K562 (cell line): ENCODE measurements around the gene MLXIPL. TPM values are rescaled to one million over a fixed set of nuclear protein-coding genes. Genes with fewer than 3 reads are reported as not detected.
A peak's percentile ranks its signal among the peaks of the same experiment; 100 is the strongest.

Experiments
- ATAC-seq: fragments of 200-7000 bp; cut with Tn5 transposase; 3 replicates; pipeline ENCODE4 v1.9.1; 2020; ENCODE audit warnings: moderate library complexity
- BruUV-seq: library from RNA; stranded (reverse); fragments of 400-500 nt; replicated peaks from 2 replicates; lab custom pipeline; 2021; lab: Mats Ljungman, UMichigan
- CTCF ChIA-PET: fragments of 300-600 bp; formaldehyde crosslinking; extraction: SDS; loops from one replicate; lab custom pipeline; 2021; ENCODE audit warnings: low intra/inter-chr PET ratio; lab: Yijun Ruan, JAX
- POLR2A ChIA-PET: fragments of 300-600, 350-650 bp; sonication (Branson Sonifier 250); formaldehyde crosslinking; extraction: SDS; loops from one replicate; lab custom pipeline; 2021; ENCODE audit warnings: antibody characterized with exemption, inconsistent platforms; lab: Yijun Ruan, JAX
- DNase-seq, 4 experiments: peaks; one replicate each; pipeline versions ENCODE4 v3.0.0 to v3.0.0-alpha.2; 2011 to 2018; ENCODE audit warnings: low spot score in 3 of 4, mixed read lengths in 3 of 4; ENCODE audit errors: extremely low read depth in 1 of 4
- FAIRE-seq: peaks from 2 replicates; lab custom pipeline; 2011; peaks lifted over from hg19 to GRCh38; lab: Jason Lieb, UNC
- H2AFZ ChIP-seq: 2 replicates; pipeline ENCODE4 v1.6.0; 2011; ENCODE audit warnings: low read depth, low read length, control low read depth, inconsistent platforms
- H3K27ac ChIP-seq: fragments of 200-600 bp; 3 replicates; pipeline ENCODE4 v1.8.0; 2011; ENCODE audit warnings: low read depth, mild to moderate bottlenecking, control low read depth, inconsistent platforms, low read length, moderate library complexity, mixed read lengths; ENCODE audit errors: extremely low read depth
- H3K27me3 ChIP-seq, 2 experiments: fragments of 300-600 bp in 1 of 2; 2 replicates in 1 of 2; 3 replicates in 1 of 2; pipeline versions ENCODE4 v1.6.0 to v1.8.0; 2011; ENCODE audit warnings: inconsistent platforms in 2 of 2, low read length in 2 of 2, mild to moderate bottlenecking in 1 of 2, mixed read lengths in 1 of 2, moderate library complexity in 1 of 2; ENCODE audit not compliant: control insufficient read depth in 2 of 2, insufficient read depth in 2 of 2
- H3K36me3 ChIP-seq: fragments of 300-600 bp; 3 replicates; pipeline ENCODE4 v1.8.0; 2011; ENCODE audit warnings: mild to moderate bottlenecking, low read length, inconsistent platforms; ENCODE audit not compliant: control insufficient read depth, insufficient read depth
- H3K4me1 ChIP-seq, 2 experiments: fragments of 200-600 bp in 1 of 2; replicated peaks in 1 of 2; 2 replicates in 1 of 2; 3 replicates in 1 of 2; pipeline versions ENCODE4 v1.5.1 to v1.8.0; 2011; ENCODE audit warnings: inconsistent platforms in 2 of 2, low read length in 2 of 2, mild to moderate bottlenecking in 1 of 2, mixed read lengths in 1 of 2, moderate library complexity in 1 of 2; ENCODE audit not compliant: control insufficient read depth in 2 of 2, insufficient read depth in 2 of 2
- H3K4me2 ChIP-seq: 2 replicates; pipeline ENCODE4 v1.6.1; 2011; ENCODE audit warnings: low read length, control low read depth, inconsistent platforms, mixed read lengths; ENCODE audit not compliant: insufficient read depth
- H3K4me3 ChIP-seq: fragments of 200-600 bp; sonication (generic), shearing (Covaris generic); 2 replicates; pipeline ENCODE4 v1.5.1; 2016; ENCODE audit warnings: control low read depth, inconsistent platforms
- H3K79me2 ChIP-seq: fragments of 200-600 bp; 3 replicates; pipeline ENCODE4 v1.8.0; 2011; ENCODE audit warnings: low read length, inconsistent platforms; ENCODE audit not compliant: control insufficient read depth, insufficient read depth
- H3K9ac ChIP-seq, 2 experiments: 2 replicates each; pipeline versions ENCODE4 v1.6.0 to v1.6.1; 2011; ENCODE audit warnings: low read depth in 2 of 2, low read length in 2 of 2, control low read depth in 1 of 2, inconsistent platforms in 1 of 2, mild to moderate bottlenecking in 1 of 2, mixed read lengths in 1 of 2; ENCODE audit not compliant: insufficient read depth in 1 of 2
- H3K9me1 ChIP-seq: one replicate; pipeline ENCODE4 v1.6.0; 2011; ENCODE audit warnings: inconsistent platforms, mild to moderate bottlenecking, low read length, moderate library complexity; ENCODE audit not compliant: control insufficient read depth, insufficient read depth
- H3K9me3 ChIP-seq: replicated peaks from 2 replicates; pipeline ENCODE4 v1.5.1; 2011; ENCODE audit warnings: low read depth, low read length, inconsistent platforms; ENCODE audit not compliant: control insufficient read depth, insufficient read depth
- H4K20me1 ChIP-seq: replicated peaks from 2 replicates; pipeline ENCODE4 v1.6.1; 2011; ENCODE audit warnings: low read length, inconsistent platforms, mixed read lengths; ENCODE audit not compliant: control insufficient read depth, insufficient read depth
- FIP1L1 ChIP-seq: fragments of 200-400 bp; formaldehyde crosslinking; IDR thresholded peaks from 2 replicates; pipeline ENCODE4 v1.6.1; 2018; ENCODE audit warnings: mild to moderate bottlenecking, low read depth, low read length; ENCODE audit not compliant: poor library complexity, severe bottlenecking
- ID3 ChIP-seq, 2 experiments: fragments of 250-450 bp in 1 of 2; fragments of 450-650 bp in 1 of 2; sonication (Bioruptor Pico) in 1 of 2; IDR thresholded peaks; 2 replicates each; pipeline versions ENCODE4 v1.6.1 to v1.8.0; 2016 to 2021; ENCODE audit warnings: mild to moderate bottlenecking in 2 of 2, moderate library complexity in 2 of 2, missing compliant biosample characterization in 1 of 2, missing genetic modification characterization in 1 of 2
- IFI16 ChIP-seq: fragments of 250-450 bp; sonication (Bioruptor Pico); IDR thresholded peaks from 2 replicates; pipeline ENCODE4 v2.1.2; 2022; ENCODE audit warnings: mild to moderate bottlenecking, inconsistent platforms
- MXD1 ChIP-seq: fragments of 250-450 bp; sonication (Bioruptor Pico); IDR thresholded peaks from 2 replicates; pipeline ENCODE4 v1.8.0; 2021; ENCODE audit warnings: borderline replicate concordance, mild to moderate bottlenecking, moderate library complexity; ENCODE audit not compliant: poor library complexity, severe bottlenecking
- STAT6 ChIP-seq: sonication (generic); formaldehyde crosslinking; IDR thresholded peaks from 2 replicates; pipeline ENCODE4 v1.8.1; 2023; ENCODE audit warnings: mild to moderate bottlenecking, missing genetic modification reagents
- ZC3H11A ChIP-seq: IDR thresholded peaks from 2 replicates; pipeline ENCODE4 v1.6.1; 2012; ENCODE audit warnings: low read depth, low read length, improper control_type of control experiment
- ZFP36 ChIP-seq: fragments of 150-350 bp; IDR thresholded peaks from 2 replicates; pipeline ENCODE4 v1.6.1; 2018; ENCODE audit warnings: low read length, low read depth; ENCODE audit not compliant: partially characterized antibody
- ZNF24 ChIP-seq: fragments of 450-650 bp; IDR thresholded peaks from 2 replicates; pipeline ENCODE4 v1.6.1; 2016
- WGBS: fragments of 100-300 bp; shearing (Covaris generic); methylation state at CpG from one replicate; pipeline ENCODE4 v1.1.6; 2016; ENCODE audit warnings: low coverage, mixed read lengths; ENCODE audit not compliant: insufficient coverage; ENCODE audit errors: missing lambda C conversion rate; 5-methylcytosine and 5-hydroxymethylcytosine counted together
- in situ Hi-C: fragments of 300-500 bp; cut with MboI; formaldehyde crosslinking; loops from 4 replicates; pipeline ENCODE4 v1.15.0; 2018; ENCODE audit warnings: inconsistent platforms, mixed read lengths
- intact Hi-C: fragments of 100-400 bp; cut with micrococcal nuclease; formaldehyde crosslinking; loops from 2 replicates; pipeline ENCODE4 v1.14.2; 2022
- polyA plus RNA-seq, 8 experiments: library from polyadenylated mRNA; depleted of rRNA in 4 of 8; stranded (reverse) in 5 of 8; unstranded in 3 of 8; fragments of >200 nt; fragmentation: Nextera tagmentation in 2 of 8; fragmentation: Illumina TruSeq in 1 of 8; extraction: Ambion mirVana in 2 of 8; extraction: Trizol in 1 of 8; gene quantifications; 2 replicates each; pipeline versions ENCODE4 v1.2.1 to v1.2.3, GENCODE V29; 2011 to 2014; ENCODE audit warnings: inconsistent platforms in 1 of 8, missing spikeins in 1 of 8
- total RNA-seq, 7 experiments: library from RNA; depleted of rRNA in 6 of 7; stranded (reverse); fragments of >200 nt in 6 of 7; fragmentation: Illumina TruSeq in 2 of 7; extraction: Trizol in 2 of 7; gene quantifications; 2 replicates each; pipeline versions ENCODE4 v1.2.1 to v1.2.3, GENCODE V29; 2011 to 2021; ENCODE audit warnings: low replicate concordance in 1 of 7

MLXIPL gene
- total and polyA plus RNA-seq, 9 of the 15 experiments (the other 6 are each of a cell fraction or from before 2014, with no cell fraction given): 0.11 to 18.4 (median 1.4) TPM

GRCh38 chr7:73671322-73671661 is 47.0 kb upstream of the MLXIPL start (continued):
- TF ChIP-seq STAT6 (CRISPR knock-in tag) (no peak), IFI16 (no peak), ID3 (CRISPR knock-in tag; IDR thresholded peaks at IDR 0.05) (no peak), ID3 (tag; IDR thresholded peaks at IDR 0.05) (no peak), ZNF24 (no peak), MXD1 (no peak), FIP1L1 (no peak)

GRCh38 chr7:73669858-73670385 is 45.6 kb upstream of the MLXIPL start:
- Histone ChIP-seq H3K9me3 (no peaks in the 10 kb centered on the region), H3K9me1 (no peaks in the 10 kb centered on the region), H3K79me2 (no peaks in the 10 kb centered on the region), H3K36me3 (no peaks in the 10 kb centered on the region), H3K27ac (no peak overlapping the region), H3K4me1 (peaks cover 4 to 39% of the 10 kb centered on the region in 2 experiments; a peak in 4 of 5 replicates), H3K27me3 (no peaks in the 10 kb centered on the region), H3K9ac (0 out of 4 replicates have a peak overlapping the region, but pooled peaks of 1 of the 2 experiments have one; percentile 36), H3K4me3 (no peak overlapping the region), H4K20me1 (no peaks in the 10 kb centered on the region; the same call in 1 of the 2 replicates), H2AFZ (no peak overlapping the region), H3K4me2 (no peak overlapping the region)
- DNase-seq (no peak), ATAC-seq (no peak), FAIRE-seq (no peak)
- peak; percentile 72 for TF ChIP-seq ZFP36
- no peak for TF ChIP-seq ZC3H11A
- BruUV-seq: no TSS peak
- intact Hi-C loops (loop anchor here (2.0 to 5.0 kb wide), 2 partner anchors 57 to 62 kb away; no protein-coding TSS in a partner anchor), in situ Hi-C loops (no loop called here)
- 41% methylated on average over 12 of the region's 12 CpGs for WGBS
- ChIA-PET POLR2A (interaction anchor here (0.7 to 1.5 kb wide), 3 partner anchors 8 to 66 kb away, joined by 3 read pairs; no protein-coding TSS in a partner anchor), CTCF (no interaction called here)
